ENCODE measurements around the gene CADM1.

CADM1 gene

DNA sequence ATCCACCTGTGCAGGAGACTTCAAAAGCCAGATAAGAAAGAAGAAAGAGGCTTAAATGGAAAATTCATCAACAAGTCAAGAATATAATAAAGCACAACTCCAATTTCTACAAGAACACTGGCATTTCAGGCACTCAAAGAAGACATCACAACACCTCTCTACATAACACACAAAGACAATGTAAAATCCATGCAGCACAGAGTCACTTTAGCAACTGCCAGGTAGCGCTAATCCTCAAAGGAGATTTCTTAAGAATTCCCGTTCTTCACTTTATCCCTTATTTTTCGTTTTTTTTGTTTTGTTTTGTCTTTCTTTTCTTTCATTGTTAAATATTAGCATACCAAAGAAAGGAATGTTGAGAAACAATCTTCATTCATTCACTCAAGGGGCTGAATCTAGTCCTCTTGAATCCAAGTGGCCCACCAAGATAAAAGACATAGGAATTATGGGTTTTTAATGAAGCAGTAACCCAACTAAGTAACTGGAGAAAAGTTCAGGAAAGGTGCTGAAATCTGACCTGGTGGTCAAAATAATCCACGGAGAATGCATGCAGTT is 95.0 kb downstream of the CADM1 start:
- no peak overlapping the region for H3K27ac ChIP-seq (ENCODE audit: low read depth, low read length)
- H3K27me3 ChIP-seq (ENCODE audit: control insufficient read depth, low read length), result no peaks in the 10 kb centered on the region; the same call in 1 of the 2 replicates
- no peaks in the 10 kb centered on the region for H3K9me3 ChIP-seq (ENCODE audit: control insufficient read depth, insufficient read depth, low read length)
- no peaks in the 10 kb centered on the region for H3K4me1 ChIP-seq (ENCODE audit: control insufficient read depth, low read length)
- no peaks in the 10 kb centered on the region for H3K36me3 ChIP-seq (ENCODE audit: control insufficient read depth, low read length)
- TF ChIP-seq EZH2phosphoT487 (IDR thresholded peaks at IDR 0.05; ENCODE audit: borderline replicate concordance, low read length), result no peak
- TF ChIP-seq, protein P1, sequence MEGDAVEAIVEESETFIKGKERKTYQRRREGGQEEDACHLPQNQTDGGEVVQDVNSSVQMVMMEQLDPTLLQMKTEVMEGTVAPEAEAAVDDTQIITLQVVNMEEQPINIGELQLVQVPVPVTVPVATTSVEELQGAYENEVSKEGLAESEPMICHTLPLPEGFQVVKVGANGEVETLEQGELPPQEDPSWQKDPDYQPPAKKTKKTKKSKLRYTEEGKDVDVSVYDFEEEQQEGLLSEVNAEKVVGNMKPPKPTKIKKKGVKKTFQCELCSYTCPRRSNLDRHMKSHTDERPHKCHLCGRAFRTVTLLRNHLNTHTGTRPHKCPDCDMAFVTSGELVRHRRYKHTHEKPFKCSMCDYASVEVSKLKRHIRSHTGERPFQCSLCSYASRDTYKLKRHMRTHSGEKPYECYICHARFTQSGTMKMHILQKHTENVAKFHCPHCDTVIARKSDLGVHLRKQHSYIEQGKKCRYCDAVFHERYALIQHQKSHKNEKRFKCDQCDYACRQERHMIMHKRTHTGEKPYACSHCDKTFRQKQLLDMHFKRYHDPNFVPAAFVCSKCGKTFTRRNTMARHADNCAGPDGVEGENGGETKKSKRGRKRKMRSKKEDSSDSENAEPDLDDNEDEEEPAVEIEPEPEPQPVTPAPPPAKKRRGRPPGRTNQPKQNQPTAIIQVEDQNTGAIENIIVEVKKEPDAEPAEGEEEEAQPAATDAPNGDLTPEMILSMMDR (IDR thresholded peaks at IDR 0.05; ENCODE audit: low read depth, low read length, poor library complexity, severe bottlenecking), result no peak
- no peak overlapping the region for H3K4me2 ChIP-seq (ENCODE audit: low read length)
- no peaks in the 10 kb centered on the region for H3K79me2 ChIP-seq (ENCODE audit: control insufficient read depth, low read length)
- H3K9me2 ChIP-seq (replicated peaks; ENCODE audit: control insufficient read depth, low read length), result no peaks in the 10 kb centered on the region
- no peak overlapping the region for H3K4me3 ChIP-seq (ENCODE audit: low read length)
- H3F3A ChIP-seq (ENCODE audit: control insufficient read depth, insufficient read depth), result no peaks in the 10 kb centered on the region
- no peaks in the 10 kb centered on the region for H4K20me1 ChIP-seq (ENCODE audit: control insufficient read depth, insufficient read depth, low read depth, low read length)

DNA sequence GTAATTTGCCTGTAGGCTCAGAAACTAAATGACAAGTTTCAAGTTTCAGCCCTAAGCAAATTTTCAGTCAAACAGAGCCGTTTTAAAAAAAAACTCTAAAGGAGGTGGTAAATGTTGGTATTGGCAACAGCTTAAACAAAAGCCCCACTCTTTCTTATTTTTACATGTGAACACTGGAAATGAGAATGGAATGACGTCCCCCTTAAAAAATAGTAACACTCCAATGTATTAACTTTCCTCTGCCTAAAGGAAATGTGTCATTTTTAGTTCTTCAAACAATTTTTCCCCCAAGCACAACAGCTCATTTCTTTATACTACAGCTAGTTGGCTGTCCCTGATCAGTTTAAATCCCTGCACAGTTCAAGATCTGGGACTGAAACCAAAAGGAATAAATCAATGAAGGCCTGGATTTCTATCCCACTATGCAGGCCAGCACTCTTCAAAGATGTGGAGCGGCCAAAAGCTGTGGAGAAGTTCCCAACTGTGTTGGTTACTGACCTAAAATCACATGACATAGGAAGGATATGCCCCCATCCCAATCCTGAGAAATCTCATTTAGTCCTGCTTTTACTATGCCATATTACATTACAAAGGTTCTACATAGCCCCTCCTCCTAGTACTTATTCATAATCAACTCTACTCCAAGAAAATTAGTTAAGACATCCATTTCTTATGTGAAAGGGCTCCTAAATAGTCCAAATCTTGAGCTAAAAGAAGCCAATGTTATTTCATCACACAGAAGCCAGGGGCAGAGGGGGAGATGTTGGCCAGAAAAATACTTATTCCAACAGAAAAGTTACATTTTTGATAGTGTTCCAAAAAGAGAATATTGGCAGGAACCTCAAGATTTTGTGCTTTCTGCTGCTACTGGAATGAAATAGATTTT is 95.9 kb downstream of the CADM1 start:
- Histone ChIP-seq H3K4me1 (ENCODE audit: control insufficient read depth, low read length) (no peaks in the 10 kb centered on the region), H3K4me2 (ENCODE audit: low read length) (no peak overlapping the region), H4K20me1 (ENCODE audit: control insufficient read depth, insufficient read depth, low read depth, low read length) (no peaks in the 10 kb centered on the region), H3K36me3 (ENCODE audit: control insufficient read depth, low read length) (no peaks in the 10 kb centered on the region), H3K27ac (ENCODE audit: low read depth, low read length) (no peak overlapping the region), H3F3A (ENCODE audit: control insufficient read depth, insufficient read depth) (no peaks in the 10 kb centered on the region), H3K27me3 (ENCODE audit: control insufficient read depth, low read length) (no peaks in the 10 kb centered on the region; the same call in 1 of the 2 replicates), H3K79me2 (ENCODE audit: control insufficient read depth, low read length) (no peaks in the 10 kb centered on the region), H3K4me3 (ENCODE audit: low read length) (no peak overlapping the region), H3K9me3 (ENCODE audit: control insufficient read depth, insufficient read depth, low read length) (no peaks in the 10 kb centered on the region), H3K9me2 (replicated peaks; ENCODE audit: control insufficient read depth, low read length) (no peaks in the 10 kb centered on the region)
- TF ChIP-seq, protein P1 (IDR thresholded peaks at IDR 0.05; ENCODE audit: low read depth, low read length, poor library complexity, severe bottlenecking), result no peak
- TF ChIP-seq EZH2phosphoT487 (IDR thresholded peaks at IDR 0.05; ENCODE audit: borderline replicate concordance, low read length), result no peak

DNA sequence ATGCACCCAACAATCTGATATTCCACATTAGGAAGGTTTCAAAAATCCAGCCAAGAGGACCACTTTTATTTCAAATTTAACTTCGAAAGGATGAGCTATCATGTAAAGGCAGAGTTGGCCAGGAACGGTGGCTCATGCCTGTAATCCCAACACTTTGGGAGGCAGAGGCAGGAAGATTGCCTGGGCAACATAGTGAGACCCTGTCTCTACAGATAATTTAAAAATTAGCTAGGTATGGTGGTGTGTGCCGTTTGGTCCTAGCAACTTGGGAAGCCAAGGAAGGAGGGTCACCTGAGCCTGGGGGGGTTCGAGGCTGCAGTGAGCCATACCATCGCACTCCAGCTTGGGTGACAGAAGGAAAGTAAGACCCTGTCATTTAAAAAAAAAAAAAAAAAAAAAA is 96.7 kb downstream of the CADM1 start:
- Histone ChIP-seq H4K20me1 (ENCODE audit: control insufficient read depth, insufficient read depth, low read depth, low read length) (no peaks in the 10 kb centered on the region), H3K9me2 (replicated peaks; ENCODE audit: control insufficient read depth, low read length) (no peaks in the 10 kb centered on the region), H3K79me2 (ENCODE audit: control insufficient read depth, low read length) (no peaks in the 10 kb centered on the region), H3K4me1 (ENCODE audit: control insufficient read depth, low read length) (no peaks in the 10 kb centered on the region), H3F3A (ENCODE audit: control insufficient read depth, insufficient read depth) (no peaks in the 10 kb centered on the region), H3K9me3 (ENCODE audit: control insufficient read depth, insufficient read depth, low read length) (no peaks in the 10 kb centered on the region), H3K27me3 (ENCODE audit: control insufficient read depth, low read length) (no peaks in the 10 kb centered on the region), H3K36me3 (ENCODE audit: control insufficient read depth, low read length) (no peaks in the 10 kb centered on the region), H3K27ac (ENCODE audit: low read depth, low read length) (no peak overlapping the region), H3K4me2 (ENCODE audit: low read length) (no peak overlapping the region), H3K4me3 (ENCODE audit: low read length) (no peak overlapping the region)
- TF ChIP-seq, protein P1 (IDR thresholded peaks at IDR 0.05; ENCODE audit: low read depth, low read length, poor library complexity, severe bottlenecking), result no peak
- no peak for TF ChIP-seq EZH2phosphoT487 (IDR thresholded peaks at IDR 0.05; ENCODE audit: borderline replicate concordance, low read length)
